SH-SY5Y (cell line): ENCODE results near the gene ATP11C.

Source experiments
- GATA2 ChIP-seq: IDR thresholded peaks from 2 replicates; pipeline ENCODE4 v1.6.1; 2011; ENCODE audit warnings: mild to moderate bottlenecking, low read depth, low read length
- GATA3 ChIP-seq: IDR thresholded peaks from 2 replicates; pipeline ENCODE4 v1.6.1; 2011; ENCODE audit warnings: low read depth, mild to moderate bottlenecking, low read length, moderate library complexity

- no peak for TF ChIP-seq GATA3
- TF ChIP-seq GATA2, result no peak
Observed at GRCh38 chrX:139801397-139801813, 131.4 kb downstream of the ATP11C start.
